Vagina (tissue), 2 donors: ENCODE results near the gene NTRK3. TPM values are rescaled to one million over a fixed set of nuclear protein-coding genes. Genes with fewer than 3 reads are reported as not detected.

Experiments
- DNase-seq, 2 donors: peaks; one replicate each; pipeline ENCODE4 v3.0.0-alpha.2; 2017; ENCODE audit errors: extremely low spot score in 2 of 2
- H3K27ac ChIP-seq: fragments of 200-600 bp; sonication (generic); one replicate; pipeline ENCODE4 v1.5.1; 2019
- H3K27me3 ChIP-seq: fragments of 200-600 bp; sonication (generic); one replicate; pipeline ENCODE4 v1.5.1; 2019
- H3K36me3 ChIP-seq, 2 donors: fragments of 200-600 bp; sonication (generic); one replicate each; pipeline ENCODE4 v1.5.1; 2017 to 2019
- H3K4me1 ChIP-seq: fragments of 200-600 bp; sonication (generic); one replicate; pipeline ENCODE4 v1.5.1; 2019
- H3K4me3 ChIP-seq, 2 donors: fragments of 200-600 bp; sonication (generic); 1 replicate in 1 of 2; 2 replicates in 1 of 2; pipeline ENCODE4 v1.5.1; 2016 to 2019
- H3K9me3 ChIP-seq: fragments of 200-600 bp; sonication (generic); one replicate; pipeline ENCODE4 v1.5.1; 2019
- CTCF ChIP-seq, 3 experiments: fragments of 450-650 bp in 2 of 3; fragments of 200-600 bp in 1 of 3; sonication (generic) in 1 of 3; IDR thresholded peaks; one replicate each; pipeline ENCODE4 v1.5.1; 2017 to 2019; ENCODE audit warnings: antibody characterized with exemption in 3 of 3, mild to moderate bottlenecking in 2 of 3, moderate library complexity in 2 of 3
- POLR2A ChIP-seq, 2 donors: fragments of 450-650 bp; IDR thresholded peaks; one replicate each; pipeline ENCODE4 v1.6.1; 2017; ENCODE audit warnings: antibody characterized with exemption in 2 of 2, mild to moderate bottlenecking in 2 of 2, moderate library complexity in 2 of 2
- POLR2AphosphoS5 ChIP-seq, 2 donors: sonication (generic); formaldehyde crosslinking; IDR thresholded peaks; one replicate each; pipeline ENCODE4 v1.9.0; 2017; ENCODE audit warnings: antibody characterized with exemption in 2 of 2, mild to moderate bottlenecking in 2 of 2, low read depth in 1 of 2; ENCODE audit not compliant: insufficient read depth in 1 of 2
- intact Hi-C: fragments of 100-400 bp; cut with DNase I; formaldehyde crosslinking; loops from one replicate; pipeline ENCODE4 v1.15.1; 2023
- total RNA-seq: library from RNA; depleted of rRNA; stranded (reverse); fragments of >200 nt; gene quantifications from one replicate; pipeline ENCODE4 v1.2.3, GENCODE V29; 2016

Gene NTRK3
- total RNA-seq, 1 donor from 2014 or later, result 4.9 TPM

- Histone ChIP-seq H3K27ac (no peak overlapping the region), H3K27me3 (no peaks in the 10 kb centered on the region), H3K9me3 (no peaks in the 10 kb centered on the region), H3K36me3 (no peaks in the 10 kb centered on the region), H3K4me1 (no peaks in the 10 kb centered on the region), H3K4me3 (no peak overlapping the region)
- intact Hi-C loops, result no loop called here
- no peak for DNase-seq
- TF ChIP-seq POLR2A (IDR thresholded peaks at IDR 0.05) (no peak), POLR2AphosphoS5 (IDR thresholded peaks at IDR 0.05; ENCODE audit: insufficient read depth in 1 of 2, low read depth in 1 of 2) (no peak), CTCF (IDR thresholded peaks at IDR 0.05) (no peak)
These were observed 339.1 kb downstream of the NTRK3 start for GRCh38 chr15:87917480-87917879.

- Histone ChIP-seq H3K27me3 (no peaks in the 10 kb centered on the region), H3K27ac (no peak overlapping the region), H3K36me3 (no peaks in the 10 kb centered on the region), H3K9me3 (no peaks in the 10 kb centered on the region), H3K4me3 (no peak overlapping the region), H3K4me1 (no peaks in the 10 kb centered on the region)
- no peak for TF ChIP-seq CTCF (IDR thresholded peaks at IDR 0.05)
- TF ChIP-seq POLR2A (IDR thresholded peaks at IDR 0.05), result no peak
- TF ChIP-seq POLR2AphosphoS5 (IDR thresholded peaks at IDR 0.05; ENCODE audit: insufficient read depth in 1 of 2, low read depth in 1 of 2), result no peak
- intact Hi-C loops, result no loop called here
- no peak for DNase-seq
These were observed 340.3 kb downstream of the NTRK3 start for GRCh38 chr15:87916208-87916607.

- H3K4me1 ChIP-seq, result no peaks in the 10 kb centered on the region
- no peak for TF ChIP-seq CTCF (IDR thresholded peaks at IDR 0.05)
- TF ChIP-seq POLR2AphosphoS5 (IDR thresholded peaks at IDR 0.05; ENCODE audit: insufficient read depth in 1 of 2, low read depth in 1 of 2), result no peak
- no peak for TF ChIP-seq POLR2A (IDR thresholded peaks at IDR 0.05)
- intact Hi-C loops, result no loop called here
- H3K4me3 ChIP-seq, result no peak overlapping the region
- H3K27ac ChIP-seq, result no peak overlapping the region
- DNase-seq, result no peak
- H3K9me3 ChIP-seq, result no peaks in the 10 kb centered on the region
- no peaks in the 10 kb centered on the region for H3K27me3 ChIP-seq
- H3K36me3 ChIP-seq, result no peaks in the 10 kb centered on the region
These were observed 346.2 kb downstream of the NTRK3 start for GRCh38 chr15:87910301-87910700.

GRCh38 chr15:87907676-87908446 is 348.7 kb downstream of the NTRK3 start:
- H3K27ac ChIP-seq, result no peak overlapping the region
- no peak for TF ChIP-seq POLR2A (IDR thresholded peaks at IDR 0.05)
- TF ChIP-seq POLR2AphosphoS5 (IDR thresholded peaks at IDR 0.05; ENCODE audit: insufficient read depth in 1 of 2, low read depth in 1 of 2), result no peak
- no peak for TF ChIP-seq CTCF (IDR thresholded peaks at IDR 0.05)
- no peaks in the 10 kb centered on the region for H3K27me3 ChIP-seq
- no peak for DNase-seq
- intact Hi-C loops, result no loop called here
- H3K36me3 ChIP-seq, result no peaks in the 10 kb centered on the region
- H3K4me1 ChIP-seq, result no peaks in the 10 kb centered on the region
- no peaks in the 10 kb centered on the region for H3K9me3 ChIP-seq
- no peak overlapping the region for H3K4me3 ChIP-seq

- Histone ChIP-seq H3K9me3 (no peaks in the 10 kb centered on the region), H3K27me3 (no peaks in the 10 kb centered on the region), H3K36me3 (no peaks in the 10 kb centered on the region), H3K4me1 (no peaks in the 10 kb centered on the region), H3K27ac (no peak overlapping the region), H3K4me3 (no peak overlapping the region)
- intact Hi-C loops, result no loop called here
- DNase-seq, result no peak
- no peak for TF ChIP-seq CTCF (IDR thresholded peaks at IDR 0.05)
- TF ChIP-seq POLR2A (IDR thresholded peaks at IDR 0.05), result no peak
- no peak for TF ChIP-seq POLR2AphosphoS5 (IDR thresholded peaks at IDR 0.05; ENCODE audit: insufficient read depth in 1 of 2, low read depth in 1 of 2)
These were observed 350.1 kb downstream of the NTRK3 start for GRCh38 chr15:87906444-87906843.
